ENCODE measurements around the gene FAIM2. TPM values are rescaled to one million over a fixed set of nuclear protein-coding genes. Genes with fewer than 3 reads are reported as not detected.

The FAIM2 gene
- total RNA-seq, 2 experiments from 2014 or later = 0.05 to 0.06 TPM

- DNase-seq (peak; percentile 90), ATAC-seq (peak; percentile 99)
- CTCF ChIA-PET = interaction anchor here (0.6 to 6.7 kb wide), 54 partner anchors 8 to 341 kb away, joined by 3 to 92 read pairs (median 4); partner anchors contain the start of genes AQP5, AQP6, COX14 and NCKAP5L
- Mint-ChIP-seq H3K9me3 (ENCODE audit: low read depth) (no peaks in the 10 kb centered on the region), H3K4me1 (peaks cover 25% of the 10 kb centered on the region), H3K27ac (peak overlapping the region; percentile 87), H3K36me3 (no peaks in the 10 kb centered on the region), H3K27me3 (no peaks in the 10 kb centered on the region), H3K4me3 (peak overlapping the region; percentile 66)
Measured at GRCh38 chr12:49945394-49946080, 41.8 kb upstream of the FAIM2 start.

GRCh38 chr12:49944718-49945117 is 41.0 kb upstream of the FAIM2 start:
- CTCF ChIA-PET = interaction anchor here (0.9 to 6.7 kb wide), 19 partner anchors 10 to 203 kb away, joined by 3 to 92 read pairs (median 7); partner anchors contain the start of genes AQP5, COX14 and TMBIM6
- no peak for DNase-seq
- Mint-ChIP-seq H3K4me3 (no peak overlapping the region), H3K9me3 (ENCODE audit: low read depth) (no peaks in the 10 kb centered on the region), H3K36me3 (no peaks in the 10 kb centered on the region), H3K27ac (no peak overlapping the region), H3K27me3 (no peaks in the 10 kb centered on the region), H3K4me1 (peaks cover 25% of the 10 kb centered on the region)
- no peak for ATAC-seq

- Mint-ChIP-seq H3K9me3 (ENCODE audit: low read depth) (no peaks in the 10 kb centered on the region), H3K4me1 (peaks cover 25% of the 10 kb centered on the region), H3K27me3 (no peaks in the 10 kb centered on the region), H3K27ac (no peak overlapping the region), H3K36me3 (no peaks in the 10 kb centered on the region), H3K4me3 (no peak overlapping the region)
- CTCF ChIA-PET = interaction anchor here (0.9 to 2.4 kb wide), 2 partner anchors 23 to 232 kb away, joined by 3 to 13 read pairs; no protein-coding TSS in a partner anchor
- ATAC-seq = no peak
- no peak for DNase-seq
Measured at GRCh38 chr12:49944046-49944445, 40.3 kb upstream of the FAIM2 start.

DNA sequence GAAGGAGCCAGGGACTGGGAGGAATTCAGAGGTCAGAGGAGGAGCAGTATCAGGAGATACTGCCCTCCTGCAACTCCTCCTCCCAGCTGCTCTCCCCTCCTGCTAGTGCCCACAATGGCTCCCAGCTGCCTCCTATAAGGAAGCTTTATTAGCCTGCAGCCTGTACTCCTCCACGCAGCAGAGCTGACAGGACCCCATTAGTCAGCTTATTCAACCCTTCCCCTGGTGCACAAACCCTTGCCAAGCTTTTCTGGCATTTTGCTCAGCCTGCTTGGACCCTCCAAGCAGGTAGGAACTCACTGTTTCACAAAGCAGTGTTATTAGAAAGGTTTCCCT is 39.9 kb upstream of the FAIM2 start:
- Mint-ChIP-seq H3K36me3 (no peaks in the 10 kb centered on the region), H3K27me3 (no peaks in the 10 kb centered on the region), H3K4me3 (no peak overlapping the region), H3K4me1 (peaks cover 25% of the 10 kb centered on the region), H3K27ac (no peak overlapping the region), H3K9me3 (ENCODE audit: low read depth) (no peaks in the 10 kb centered on the region)
- CTCF ChIA-PET = interaction anchor here (0.9 to 2.4 kb wide), 2 partner anchors 24 to 232 kb away, joined by 3 to 13 read pairs; no protein-coding TSS in a partner anchor
- no peak for DNase-seq
- no peak for ATAC-seq

GRCh38 chr12:49942921-49943624 is 39.4 kb upstream of the FAIM2 start:
- DNase-seq (no peak), ATAC-seq (no peak)
- H3K27ac Mint-ChIP-seq = no peak overlapping the region
- H3K27me3 Mint-ChIP-seq = no peaks in the 10 kb centered on the region
- H3K4me1 Mint-ChIP-seq = peaks cover 25% of the 10 kb centered on the region
- no peak overlapping the region for H3K4me3 Mint-ChIP-seq
- CTCF ChIA-PET = interaction anchor here (0.9 to 2.4 kb wide), 2 partner anchors 24 to 233 kb away, joined by 3 to 13 read pairs; no protein-coding TSS in a partner anchor
- H3K9me3 Mint-ChIP-seq (ENCODE audit: low read depth) = no peaks in the 10 kb centered on the region
- H3K36me3 Mint-ChIP-seq = no peaks in the 10 kb centered on the region

- DNase-seq (no peak), ATAC-seq (no peak)
- CTCF ChIA-PET = interaction anchor here (1.0 to 2.4 kb wide), 2 partner anchors 25 to 201 kb away, joined by 3 to 13 read pairs; partner anchors contain the start of gene TMBIM6
- no peaks in the 10 kb centered on the region for H3K9me3 Mint-ChIP-seq (ENCODE audit: low read depth)
- H3K4me1 Mint-ChIP-seq = peaks cover 25% of the 10 kb centered on the region
- no peaks in the 10 kb centered on the region for H3K36me3 Mint-ChIP-seq
- H3K27me3 Mint-ChIP-seq = no peaks in the 10 kb centered on the region
- no peak overlapping the region for H3K27ac Mint-ChIP-seq
- no peak overlapping the region for H3K4me3 Mint-ChIP-seq
Measured at GRCh38 chr12:49942512-49942893, 38.8 kb upstream of the FAIM2 start.

DNA sequence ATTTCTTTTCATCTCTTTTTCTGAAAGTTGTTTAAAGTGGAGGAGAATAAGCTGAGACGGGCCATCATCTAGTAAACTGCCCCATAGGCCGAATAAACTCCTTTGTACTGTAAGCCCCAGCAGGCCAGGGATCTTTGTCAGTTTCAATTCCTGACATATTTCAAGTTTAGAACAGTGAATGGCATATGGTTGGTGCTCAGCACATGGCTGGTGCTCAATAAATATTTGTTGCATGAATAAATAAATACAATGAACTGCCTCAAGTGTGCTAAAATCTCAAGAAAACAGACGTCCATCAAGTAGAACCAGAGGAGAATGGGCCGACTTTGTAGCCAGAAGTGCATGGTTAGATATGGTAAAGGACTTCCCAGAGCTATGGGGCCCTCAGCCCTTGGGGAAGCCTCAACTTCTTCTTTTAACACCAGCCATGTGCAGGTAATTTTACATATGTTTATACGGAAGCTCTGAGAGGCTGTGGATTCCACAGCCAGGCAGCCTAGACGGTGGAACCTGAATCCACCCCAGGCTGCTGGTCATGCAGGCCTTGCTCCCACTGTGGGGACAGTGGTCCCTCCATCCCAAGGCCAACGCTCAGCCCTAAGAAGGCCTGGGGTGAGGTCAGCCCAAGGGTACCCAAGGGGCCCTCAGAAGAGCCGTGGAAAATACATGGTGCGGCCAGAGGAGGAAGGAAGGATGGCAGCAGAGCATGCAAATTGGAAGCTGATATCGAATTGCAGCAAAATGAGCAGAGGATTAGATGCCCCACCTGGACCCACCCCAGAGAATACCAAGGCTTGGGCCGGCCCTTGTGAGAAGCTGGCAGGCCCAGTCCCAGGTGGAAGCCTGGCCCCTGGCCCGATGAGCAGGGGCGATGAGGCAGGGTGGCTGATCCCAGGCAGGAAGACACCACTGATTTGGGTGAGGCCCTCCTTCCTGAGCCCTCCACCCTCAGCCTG is 38.1 kb upstream of the FAIM2 start:
- Mint-ChIP-seq H3K36me3 (no peaks in the 10 kb centered on the region), H3K4me3 (no peak overlapping the region), H3K4me1 (peaks cover 25% of the 10 kb centered on the region), H3K27ac (no peak overlapping the region), H3K27me3 (peaks cover 2% of the 10 kb centered on the region), H3K9me3 (ENCODE audit: low read depth) (no peaks in the 10 kb centered on the region)
- DNase-seq (no peak), ATAC-seq (no peak)
- CTCF ChIA-PET = interaction anchor here (1.0 to 2.4 kb wide), 2 partner anchors 26 to 200 kb away, joined by 3 to 13 read pairs; partner anchors contain the start of gene TMBIM6

- CTCF ChIA-PET = interaction anchor here (2.1 kb wide), 1 partner anchor 27 kb away, joined by 6 read pairs; no protein-coding TSS in a partner anchor
- Mint-ChIP-seq H3K9me3 (ENCODE audit: low read depth) (no peaks in the 10 kb centered on the region), H3K27ac (no peak overlapping the region), H3K4me3 (no peak overlapping the region), H3K36me3 (no peaks in the 10 kb centered on the region), H3K4me1 (peaks cover 7% of the 10 kb centered on the region), H3K27me3 (peaks cover 12% of the 10 kb centered on the region)
- DNase-seq (no peak), ATAC-seq (no peak)
Measured at GRCh38 chr12:49939707-49940106, 36.0 kb upstream of the FAIM2 start.

DNA sequence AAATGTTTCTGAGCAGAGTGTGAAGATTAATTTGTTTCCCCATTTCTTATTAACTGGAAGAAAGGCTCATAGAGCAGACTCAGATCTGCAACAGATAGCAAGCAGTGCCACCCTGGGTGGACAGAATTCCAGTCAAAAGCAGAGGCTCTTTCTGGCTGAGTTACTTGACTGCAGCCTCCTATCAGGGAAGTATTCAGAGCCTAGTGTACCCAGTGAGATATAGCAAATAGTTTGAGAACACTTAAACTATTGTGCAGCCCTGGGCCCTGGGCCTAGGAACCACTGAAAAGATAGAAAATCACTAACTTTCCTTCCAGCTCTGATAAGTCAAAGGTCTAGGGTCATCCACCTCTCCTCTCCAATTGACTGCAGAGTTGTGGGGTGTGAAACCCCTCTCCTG is 35.6 kb upstream of the FAIM2 start:
- Mint-ChIP-seq H3K27ac (no peak overlapping the region), H3K9me3 (ENCODE audit: low read depth) (no peaks in the 10 kb centered on the region), H3K36me3 (no peaks in the 10 kb centered on the region), H3K4me1 (peaks cover 7% of the 10 kb centered on the region), H3K4me3 (no peak overlapping the region), H3K27me3 (peaks cover 16% of the 10 kb centered on the region)
- DNase-seq = no peak
- CTCF ChIA-PET = interaction anchor here (2.1 kb wide), 1 partner anchor 28 kb away, joined by 6 read pairs; no protein-coding TSS in a partner anchor
- ATAC-seq = no peak

- Mint-ChIP-seq H3K36me3 (no peaks in the 10 kb centered on the region), H3K4me1 (peaks cover 4% of the 10 kb centered on the region), H3K4me3 (no peak overlapping the region), H3K27me3 (peaks cover 19% of the 10 kb centered on the region), H3K27ac (no peak overlapping the region), H3K9me3 (ENCODE audit: low read depth) (no peaks in the 10 kb centered on the region)
- ATAC-seq (no peak), DNase-seq (no peak)
- CTCF ChIA-PET = interaction anchor here (1.2 to 1.6 kb wide), 2 partner anchors 8 to 71 kb away, joined by 3 to 7 read pairs; no protein-coding TSS in a partner anchor
Measured at GRCh38 chr12:49937639-49938300, 34.1 kb upstream of the FAIM2 start.

DNA sequence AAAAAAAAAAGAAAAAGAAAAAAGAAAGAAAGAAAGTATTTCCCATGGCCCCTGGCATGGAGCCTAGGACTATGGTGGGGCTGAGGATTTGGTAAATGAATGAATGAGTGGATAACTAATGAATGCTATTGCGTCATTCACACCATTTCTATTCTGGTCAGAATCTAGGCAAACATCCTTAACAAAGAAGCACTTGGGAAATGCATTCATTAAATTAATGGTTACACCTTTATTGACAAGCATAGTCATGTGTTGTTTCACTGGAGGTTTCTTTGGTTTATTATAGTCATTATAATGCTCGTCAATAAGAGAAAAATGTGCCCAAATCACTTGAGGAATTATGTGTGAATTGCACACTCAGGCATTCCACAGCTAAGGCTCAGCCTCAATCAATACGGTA is 33.2 kb upstream of the FAIM2 start:
- Mint-ChIP-seq H3K4me3 (no peak overlapping the region), H3K9me3 (ENCODE audit: low read depth) (no peaks in the 10 kb centered on the region), H3K4me1 (no peaks in the 10 kb centered on the region), H3K27me3 (peaks cover 20% of the 10 kb centered on the region), H3K27ac (no peak overlapping the region), H3K36me3 (no peaks in the 10 kb centered on the region)
- ATAC-seq (no peak), DNase-seq (no peak)
- CTCF ChIA-PET = interaction anchor here (1.2 to 1.6 kb wide), 2 partner anchors 9 to 70 kb away, joined by 3 to 7 read pairs; no protein-coding TSS in a partner anchor

DNA sequence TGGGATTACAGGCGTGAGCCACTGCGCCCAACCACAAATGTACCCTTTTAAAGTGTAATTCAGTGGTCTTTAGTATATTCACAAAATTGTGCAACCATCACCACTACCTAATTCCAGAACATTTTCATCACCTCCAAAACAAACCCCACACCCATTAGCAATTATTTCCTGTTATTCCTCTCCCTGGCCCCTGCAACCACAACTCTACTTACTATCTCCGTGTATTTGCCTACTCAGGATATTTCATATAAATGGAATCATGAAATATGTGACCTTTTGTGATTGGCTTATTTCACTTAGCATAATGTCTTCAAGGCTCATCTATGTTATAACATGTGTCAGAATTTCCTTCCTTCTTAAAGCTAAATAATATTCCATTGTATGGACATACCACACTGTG is 30.8 kb upstream of the FAIM2 start:
- Mint-ChIP-seq H3K27ac (no peak overlapping the region), H3K4me3 (no peak overlapping the region), H3K36me3 (no peaks in the 10 kb centered on the region), H3K9me3 (ENCODE audit: low read depth) (no peaks in the 10 kb centered on the region), H3K27me3 (peaks cover 25% of the 10 kb centered on the region), H3K4me1 (no peaks in the 10 kb centered on the region)
- CTCF ChIA-PET = interaction anchor here (6.4 kb wide), 1 partner anchor 11 kb away, joined by 31 read pairs; no protein-coding TSS in a partner anchor
- DNase-seq (no peak), ATAC-seq (no peak)
